HG03175 (cell line): ENCODE results near the gene CCDC157.

Experiments
- ATAC-seq: cut with Tn5 transposase; IDR thresholded peaks from one replicate; pipeline ENCODE4 v1.9.1; 2021; ENCODE audit warnings: mild to moderate bottlenecking, moderate library complexity; ENCODE audit not compliant: unreplicated experiment

CCDC157 gene

DNA sequence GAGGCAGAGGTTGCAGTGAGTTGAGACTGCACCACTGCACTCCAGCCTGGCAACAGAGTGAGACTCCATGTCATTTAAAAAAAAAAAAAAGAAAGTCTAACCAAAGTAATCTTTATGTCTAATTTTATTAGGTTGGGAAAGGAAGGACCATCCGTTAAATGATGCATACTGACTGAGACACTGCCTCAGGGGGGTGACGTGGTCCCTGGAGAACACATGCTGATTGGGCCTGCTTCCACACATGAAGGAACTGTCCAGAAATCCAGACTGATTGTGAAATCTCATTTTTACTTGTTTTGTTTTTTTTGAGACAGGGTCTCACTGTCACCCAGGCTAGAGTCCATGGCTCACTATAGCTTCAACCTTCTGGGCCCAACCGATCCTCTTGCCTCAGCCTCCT lies 5.6 kb upstream of the CCDC157 start:
- no peak for ATAC-seq

DNA sequence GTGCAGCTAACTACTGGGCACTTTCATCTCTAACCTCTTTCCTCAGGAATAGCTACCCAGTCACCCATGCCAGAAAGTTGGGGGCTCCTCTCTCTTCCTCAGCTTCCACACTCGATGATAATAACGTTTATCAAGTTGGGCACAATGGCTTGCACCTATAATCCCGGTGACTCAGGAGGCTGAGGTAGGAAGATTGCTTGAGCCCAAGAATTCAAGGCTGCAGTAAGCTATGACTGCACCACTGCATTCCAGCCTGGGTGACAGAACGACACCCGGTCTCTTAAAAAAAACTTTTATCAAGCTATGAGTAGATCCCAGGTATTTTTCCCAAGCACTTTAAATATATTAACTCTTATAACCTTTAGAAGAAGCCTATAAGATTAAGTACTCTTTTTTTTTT lies 2.2 kb upstream of the CCDC157 start:
- no peak for ATAC-seq

DNA sequence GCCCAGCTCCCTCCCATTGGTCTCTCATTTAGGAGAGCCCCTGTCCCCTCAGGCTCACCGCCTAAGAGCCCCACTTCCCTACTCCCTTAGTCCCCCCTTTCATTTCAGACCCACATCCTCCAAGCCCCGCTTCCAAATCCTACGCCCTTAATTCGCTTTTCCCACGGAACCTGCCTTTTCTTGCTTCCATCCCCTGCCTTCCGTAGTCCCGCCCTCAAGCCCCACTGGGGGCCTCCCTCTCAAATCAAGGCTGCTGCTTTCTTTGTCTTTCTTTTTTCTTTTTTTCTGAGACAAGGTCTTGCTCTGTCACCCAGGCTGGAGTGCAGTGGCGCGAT lies 396 bp downstream of the CCDC157 start:
- ATAC-seq = no peak

DNA sequence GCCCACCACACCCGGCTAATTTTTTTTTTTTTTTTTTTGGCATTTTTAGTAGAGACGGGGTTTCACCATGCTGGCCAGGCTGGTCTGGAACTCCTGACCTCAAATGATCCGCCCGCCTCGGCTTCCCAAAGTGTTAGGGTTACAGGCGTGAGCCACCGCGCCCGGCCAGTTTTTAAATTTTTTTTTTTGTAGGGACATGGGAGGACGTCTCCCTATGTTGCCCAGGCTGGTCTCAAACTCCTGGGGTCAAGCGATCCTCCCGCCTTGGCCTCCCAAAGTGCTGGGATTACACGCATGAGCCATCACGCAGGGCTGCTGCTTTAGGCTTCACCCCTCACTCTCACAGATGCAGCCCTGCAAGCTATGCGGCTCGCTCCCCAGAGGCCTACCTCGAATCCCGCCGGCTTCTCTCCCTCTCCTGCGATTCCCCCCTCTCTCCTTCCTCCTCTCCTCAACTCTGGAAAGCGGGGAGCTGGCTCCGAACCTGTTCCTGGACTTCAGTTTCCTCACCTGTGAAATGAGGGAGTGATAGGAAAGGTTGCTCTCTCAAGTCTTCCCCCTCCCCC lies 926 bp downstream of the CCDC157 start:
- no peak for ATAC-seq

DNA sequence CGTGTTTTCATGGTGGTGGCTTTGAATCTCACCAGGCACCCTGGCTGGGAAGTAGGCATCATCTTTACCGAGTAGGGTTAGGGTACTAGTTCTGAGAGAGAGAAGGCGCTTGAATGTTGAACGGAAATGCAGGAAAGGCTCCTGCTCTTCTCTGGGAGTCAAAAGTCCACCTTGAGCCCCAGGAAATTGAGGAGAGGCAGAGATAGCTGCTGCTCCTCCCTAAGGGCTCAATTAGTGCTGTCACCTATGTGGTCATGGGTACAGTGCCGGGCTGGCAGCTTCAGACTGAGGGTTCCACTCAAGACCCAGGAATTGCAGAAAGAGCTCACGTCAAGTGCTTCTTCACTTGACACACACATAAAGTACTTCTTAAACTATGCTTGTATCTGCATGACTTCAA lies 1.7 kb downstream of the CCDC157 start:
- no peak for ATAC-seq

DNA sequence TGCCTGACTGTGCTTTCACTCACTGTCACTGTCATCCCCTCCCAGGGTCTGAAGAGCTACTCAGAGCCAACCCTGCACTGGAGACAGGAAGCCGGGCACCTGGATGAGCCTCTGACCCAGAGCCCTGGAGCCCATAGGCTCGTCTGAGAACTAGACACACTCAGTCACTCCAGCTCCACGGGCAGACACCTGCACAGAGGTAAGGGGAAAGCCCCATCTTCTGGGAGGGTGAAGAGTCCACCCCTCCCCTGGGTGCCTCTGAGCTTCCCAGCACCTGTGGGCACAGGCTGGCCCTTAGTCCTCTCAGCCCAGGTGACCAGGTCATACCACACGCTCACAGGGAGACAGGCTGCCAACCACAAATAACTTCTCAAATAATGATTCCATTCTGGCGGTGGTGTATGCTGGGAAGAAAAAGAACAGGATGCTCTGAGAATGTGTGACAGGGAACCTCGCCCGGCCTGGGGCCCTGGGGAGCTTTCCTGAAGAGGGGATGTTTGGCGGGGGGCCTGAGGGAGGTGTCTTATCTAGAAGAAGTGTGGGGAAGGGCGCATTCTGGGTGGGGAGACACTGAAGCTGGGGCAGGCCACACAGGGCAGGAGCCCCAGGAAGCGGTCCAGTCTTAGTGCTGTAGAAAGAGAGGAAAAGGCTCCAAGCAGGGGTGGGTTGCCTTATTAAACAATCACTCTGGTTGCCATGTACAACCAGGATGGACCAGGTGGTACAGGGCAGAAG lies 5.3 kb downstream of the CCDC157 start:
- ATAC-seq = no peak

DNA sequence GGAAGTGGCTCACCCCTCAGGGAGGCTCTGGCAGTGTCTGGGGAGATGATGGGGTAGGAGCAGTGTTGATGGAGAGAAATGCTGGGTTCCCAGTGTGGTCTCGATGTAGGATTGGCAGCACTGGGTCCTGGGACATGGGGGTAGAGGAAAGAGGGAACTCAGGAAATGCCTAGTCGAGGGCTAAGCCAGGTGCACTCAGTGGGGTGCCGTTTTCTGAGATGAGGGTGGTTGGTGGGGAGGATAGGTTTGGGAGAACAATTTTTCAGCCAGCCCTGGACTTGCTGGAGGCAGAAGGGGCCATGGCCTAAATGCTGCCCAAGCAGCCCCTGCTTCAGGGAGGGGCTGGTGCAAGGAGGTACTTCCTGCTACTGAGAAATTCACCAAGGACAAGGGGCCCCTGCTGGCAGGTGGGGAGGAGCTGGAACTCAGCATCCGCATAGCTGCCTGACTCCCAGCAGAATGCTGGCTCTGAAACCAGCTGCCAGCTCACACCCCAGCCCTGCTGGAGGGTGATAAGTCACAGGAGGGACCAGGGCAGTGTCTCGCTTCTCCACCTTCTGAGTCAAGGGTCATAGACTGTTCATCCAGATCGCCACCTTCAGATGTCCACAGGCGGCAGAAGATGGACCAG lies 6.0 kb downstream of the CCDC157 start:
- no peak for ATAC-seq

DNA sequence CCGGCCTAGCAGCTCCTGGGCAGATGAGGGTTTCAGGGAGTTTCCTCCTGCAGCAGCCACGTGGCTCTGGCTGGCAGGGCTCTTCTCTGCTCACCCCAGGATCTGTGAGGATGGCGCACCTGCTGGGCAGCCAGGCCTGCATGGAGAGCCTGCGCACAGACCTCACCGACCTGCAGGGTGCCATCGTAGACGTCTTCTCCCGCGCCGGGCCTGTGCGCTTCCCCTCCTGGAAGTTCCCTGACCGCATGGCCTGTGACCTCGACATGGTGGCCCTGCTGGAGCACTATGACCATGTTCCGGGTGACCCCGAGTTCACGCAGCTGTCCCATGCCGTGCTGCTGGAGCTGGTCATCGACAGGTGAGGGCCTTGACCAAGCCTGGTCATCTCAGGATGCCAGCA lies 9.1 kb downstream of the CCDC157 start:
- no peak for ATAC-seq

DNA sequence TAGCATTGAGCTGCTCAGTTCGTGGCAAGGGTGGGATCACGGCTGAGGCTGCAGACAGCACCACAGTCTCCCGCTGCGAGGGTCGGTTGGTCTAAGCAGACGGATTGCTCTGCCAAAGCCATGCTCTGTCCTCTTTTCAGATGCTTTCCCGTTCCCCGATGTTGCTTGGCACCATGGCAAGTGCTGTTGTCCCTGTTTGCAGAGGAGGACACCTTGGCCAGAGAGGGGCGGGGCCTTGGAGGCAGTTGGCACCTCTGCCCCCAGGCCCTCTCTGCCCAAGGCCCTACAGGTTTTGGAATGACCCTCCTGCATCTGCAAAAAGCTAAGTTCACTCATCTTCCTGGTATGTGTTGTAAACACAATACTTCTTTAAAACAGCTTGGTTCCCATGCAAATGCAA lies 11.6 kb downstream of the CCDC157 start:
- no peak for ATAC-seq

DNA sequence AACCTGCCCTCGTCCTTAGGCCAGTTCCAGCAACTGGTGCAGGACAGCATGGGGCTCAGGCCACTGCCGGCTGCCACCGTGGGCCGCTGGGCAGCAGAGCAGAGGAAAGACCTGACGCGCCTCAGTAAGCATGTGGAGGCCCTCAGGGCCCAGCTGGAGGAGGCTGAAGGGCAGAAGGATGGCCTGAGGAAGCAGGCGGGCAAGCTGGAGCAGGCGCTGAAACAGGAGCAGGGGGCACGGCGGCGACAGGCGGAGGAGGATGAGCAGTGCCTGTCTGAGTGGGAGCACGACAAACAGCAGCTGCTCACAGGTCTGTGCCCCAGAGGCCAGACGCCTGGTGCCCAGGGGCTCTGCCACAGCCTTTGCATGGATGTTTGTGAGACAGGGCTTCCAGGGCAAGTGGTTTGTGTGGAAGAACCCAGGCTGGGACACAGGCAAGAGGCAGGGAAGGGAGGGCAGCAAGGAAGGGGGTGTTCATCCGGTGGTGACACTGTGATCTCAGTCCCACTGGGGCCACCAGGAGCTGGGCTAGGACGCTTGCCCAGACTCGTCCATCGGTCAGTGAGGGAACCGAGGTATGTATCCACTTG lies 13.9 kb downstream of the CCDC157 start:
- ATAC-seq = no peak

DNA sequence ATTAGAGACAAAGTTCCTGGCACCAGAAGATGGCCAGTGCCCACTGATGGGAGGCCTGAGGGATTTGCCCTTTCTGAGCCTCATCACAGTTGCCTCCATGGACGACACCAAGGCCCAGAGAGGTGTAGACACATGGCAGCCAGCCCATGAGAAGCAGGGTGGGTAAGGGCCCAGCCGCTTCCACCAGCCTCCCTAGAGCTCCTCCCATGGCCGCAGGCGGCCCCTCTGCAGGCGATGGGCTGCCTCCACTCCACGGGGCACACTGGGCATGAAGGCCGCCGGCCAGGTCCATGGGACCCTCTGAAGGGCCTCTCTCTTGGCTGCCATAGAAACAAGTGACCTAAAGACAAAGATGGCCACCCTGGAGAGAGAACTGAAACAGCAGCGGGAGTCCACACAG lies 14.5 kb downstream of the CCDC157 start:
- no peak for ATAC-seq

DNA sequence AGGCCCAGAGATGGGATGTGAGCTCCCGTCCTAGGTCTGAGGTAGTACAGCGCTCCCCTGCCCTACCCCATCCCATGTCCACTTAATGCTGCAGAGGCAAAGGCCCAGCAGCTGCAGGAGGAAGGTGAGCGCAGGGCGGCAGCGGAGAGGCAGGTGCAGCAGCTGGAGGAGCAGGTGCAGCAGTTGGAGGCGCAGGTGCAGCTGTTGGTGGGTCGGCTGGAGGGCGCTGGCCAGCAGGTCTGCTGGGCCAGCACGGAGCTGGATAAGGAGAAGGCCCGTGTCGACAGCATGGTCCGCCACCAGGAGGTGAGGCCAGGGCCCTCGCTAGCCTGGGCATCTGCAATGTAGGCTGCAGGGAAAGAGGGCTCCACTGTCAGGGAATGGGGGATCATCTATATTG lies 15.2 kb downstream of the CCDC157 start:
- no peak for ATAC-seq

DNA sequence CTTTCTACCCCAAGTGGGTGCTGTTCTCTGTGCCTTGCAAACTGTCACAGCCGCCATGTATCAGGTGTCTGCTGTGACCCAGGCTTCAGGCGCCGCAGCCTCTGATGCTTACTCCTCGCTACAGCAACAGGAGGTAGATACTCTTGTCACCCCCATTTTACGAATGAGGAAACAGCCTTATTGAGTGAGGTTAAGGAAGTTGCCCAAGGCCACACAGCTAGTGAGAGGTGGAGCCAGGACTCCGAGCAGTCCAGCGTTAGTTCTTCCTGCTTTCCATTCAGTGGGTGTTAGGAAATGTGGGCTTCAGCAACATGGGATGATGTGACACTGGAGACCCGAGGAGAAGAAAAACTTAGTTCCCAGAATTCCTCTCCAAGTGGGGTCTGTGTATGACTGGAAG lies 16.1 kb downstream of the CCDC157 start:
- no peak for ATAC-seq

DNA sequence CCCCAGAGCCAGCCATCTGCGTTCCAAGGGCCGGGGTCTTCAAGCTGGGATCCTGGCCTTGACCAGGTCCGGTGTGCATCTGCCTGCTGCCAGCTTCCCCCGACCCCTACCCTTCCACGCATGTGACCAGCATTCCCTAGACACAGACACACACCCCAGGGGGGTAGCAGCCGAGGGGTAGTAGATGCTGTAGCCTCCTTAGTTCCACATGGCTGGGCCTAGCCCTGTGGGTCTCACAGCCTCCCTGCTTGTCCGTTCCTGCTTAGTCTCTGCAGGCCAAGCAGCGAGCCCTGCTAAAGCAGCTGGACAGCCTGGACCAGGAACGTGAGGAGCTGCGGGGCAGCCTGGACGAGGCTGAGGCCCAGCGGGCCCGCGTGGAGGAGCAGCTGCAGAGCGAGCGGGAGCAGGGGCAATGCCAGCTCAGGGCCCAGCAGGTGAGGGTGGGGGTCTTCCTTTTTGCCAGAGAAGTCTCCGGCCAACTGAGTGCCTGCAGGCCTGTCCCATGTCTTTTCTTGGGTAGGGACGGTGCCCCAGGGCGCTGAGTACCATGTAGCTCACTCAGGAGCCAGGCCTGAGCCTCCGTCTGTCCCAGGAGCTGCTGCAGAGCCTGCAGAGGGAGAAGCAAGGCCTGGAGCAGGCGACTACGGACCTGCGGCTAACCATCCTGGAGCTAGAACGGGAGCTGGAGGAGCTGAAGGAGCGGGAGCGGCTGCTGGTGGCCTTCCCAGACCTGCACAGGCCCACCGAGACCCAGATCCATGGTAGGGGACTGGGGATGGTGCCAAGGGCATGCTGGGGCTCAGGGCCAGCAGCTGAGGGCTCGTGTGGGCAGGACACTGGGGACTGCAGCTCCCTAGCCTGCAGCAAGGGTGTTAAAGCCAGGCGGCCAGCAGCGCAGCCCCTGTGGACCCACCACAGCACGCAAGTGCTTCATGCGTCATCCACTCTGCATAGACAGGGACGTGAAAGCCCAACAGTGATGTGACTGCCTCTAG lies 16.8 kb downstream of the CCDC157 start:
- ATAC-seq = no peak

DNA sequence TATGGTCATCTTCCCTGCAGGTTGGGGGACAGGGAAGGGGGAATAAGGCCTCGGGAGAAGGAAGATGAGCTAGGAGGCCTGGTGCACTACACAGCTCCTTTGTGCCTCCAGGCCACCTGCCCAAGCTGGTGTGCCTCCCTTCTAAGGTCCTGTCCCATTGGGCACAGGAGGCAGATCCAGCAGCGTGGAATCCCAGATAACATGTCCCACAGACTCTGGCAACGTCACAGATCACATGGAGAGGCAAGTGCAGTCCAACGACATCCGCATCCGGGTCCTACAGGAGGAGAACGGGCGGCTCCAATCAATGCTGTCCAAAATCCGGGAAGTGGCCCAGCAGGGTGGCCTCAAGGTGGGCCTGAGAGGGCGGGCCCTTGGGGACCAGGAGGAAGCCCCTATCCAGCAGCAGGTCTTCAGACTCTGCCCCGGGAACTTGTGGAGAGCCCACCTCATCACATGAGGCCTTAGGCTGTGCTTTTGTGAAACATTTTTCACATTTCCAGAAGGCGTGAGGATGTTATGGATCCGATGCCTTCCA lies 18.6 kb downstream of the CCDC157 start:
- no peak for ATAC-seq

DNA sequence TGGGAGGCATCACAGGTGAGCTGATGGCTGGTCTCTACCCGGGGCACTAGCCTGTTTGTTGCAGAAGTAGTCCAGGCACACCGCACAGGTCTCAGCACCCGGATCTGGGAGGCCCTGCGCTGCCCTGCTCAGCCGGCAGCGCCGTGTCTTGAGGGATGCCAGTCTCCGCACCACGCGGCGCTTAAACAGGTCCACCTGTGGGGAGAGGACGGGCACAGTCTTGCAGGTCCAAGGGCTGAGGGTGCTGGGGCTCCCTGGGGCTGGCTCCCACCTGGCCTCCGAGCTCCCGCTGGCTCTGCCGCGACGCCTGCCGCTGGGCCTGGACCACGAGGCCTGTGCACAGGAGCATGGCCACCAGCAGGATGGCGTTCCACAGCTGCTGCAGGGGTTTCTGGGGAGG lies 23.2 kb downstream of the CCDC157 start:
- no peak for ATAC-seq

DNA sequence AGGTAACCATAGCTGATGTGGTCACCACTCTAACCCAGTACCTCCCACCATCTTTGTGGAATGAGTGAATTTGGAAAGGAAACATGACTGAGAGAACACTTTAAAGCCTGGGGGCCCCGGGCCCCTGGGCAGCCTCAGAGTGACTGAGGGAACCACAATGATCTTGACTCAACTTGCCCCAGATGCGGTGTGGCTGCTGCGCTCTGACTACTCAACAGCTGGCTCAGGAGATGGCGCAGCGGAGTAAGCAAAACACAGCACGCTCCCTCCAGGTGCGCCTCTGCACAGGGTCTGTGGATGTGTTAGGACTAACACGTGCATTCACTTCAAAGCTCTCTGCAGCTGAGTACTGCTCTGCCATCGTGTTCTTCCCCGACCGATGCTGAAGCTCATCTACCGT lies 24.5 kb downstream of the CCDC157 start:
- no peak for ATAC-seq

DNA sequence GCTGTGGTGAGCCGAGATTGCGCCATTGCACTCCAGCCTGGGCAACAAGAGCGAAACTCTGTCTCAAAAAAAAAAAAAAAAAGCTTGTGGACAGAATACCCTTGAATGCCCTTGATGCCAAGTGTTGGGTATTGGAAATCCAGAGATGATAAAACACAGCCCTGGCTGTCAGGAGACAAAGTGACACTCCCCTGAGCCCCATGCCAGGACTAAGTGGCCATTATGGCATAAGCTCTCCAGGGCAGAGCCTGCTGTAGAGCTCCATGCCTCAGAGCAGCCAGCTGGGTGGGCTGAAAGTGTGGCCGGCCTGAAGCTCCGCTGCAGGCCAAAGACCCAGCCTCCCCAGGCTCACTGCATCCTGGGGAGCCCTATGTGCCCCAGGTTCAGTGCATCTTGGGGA lies 25.5 kb downstream of the CCDC157 start:
- ATAC-seq = no peak

DNA sequence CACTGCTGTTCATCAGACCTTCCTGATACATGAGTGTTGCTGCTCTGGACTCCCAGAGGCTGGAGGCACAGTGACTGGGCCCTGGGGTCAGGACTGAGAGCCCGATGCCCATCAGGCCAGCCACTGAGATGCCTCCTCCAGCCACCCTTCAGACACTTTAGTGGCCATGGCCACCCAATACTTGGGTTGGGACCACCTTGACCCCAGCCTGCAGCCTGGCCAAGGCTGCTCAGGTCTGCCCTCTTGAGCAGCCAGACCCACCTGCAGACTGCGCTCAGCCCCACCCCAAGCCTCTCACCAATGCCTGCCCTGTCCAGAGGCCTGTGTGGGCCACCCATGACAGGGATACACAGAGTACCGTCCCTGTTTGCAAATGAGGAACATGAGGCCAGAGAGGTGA lies 26.3 kb downstream of the CCDC157 start:
- no peak for ATAC-seq

DNA sequence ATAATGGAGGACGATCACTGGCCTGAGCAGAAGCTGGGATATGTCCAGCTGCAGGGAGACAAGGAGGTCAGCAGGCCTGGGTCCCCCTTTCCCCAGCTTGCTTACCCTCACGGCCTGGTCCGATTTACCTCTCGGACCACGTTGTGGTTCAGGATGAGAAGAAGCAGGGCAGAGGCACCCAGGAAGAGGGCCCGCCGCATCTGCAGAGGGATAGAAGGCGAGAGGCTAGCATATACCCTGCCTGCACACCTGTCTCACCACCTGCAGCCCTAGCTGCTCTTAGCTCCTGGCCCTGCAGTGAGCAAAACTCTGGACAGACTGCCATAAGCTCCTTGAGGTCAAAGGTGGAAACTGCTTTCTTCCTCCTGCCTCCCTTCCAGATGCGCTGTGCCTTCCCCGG lies 29.1 kb downstream of the CCDC157 start:
- ATAC-seq = no peak

DNA sequence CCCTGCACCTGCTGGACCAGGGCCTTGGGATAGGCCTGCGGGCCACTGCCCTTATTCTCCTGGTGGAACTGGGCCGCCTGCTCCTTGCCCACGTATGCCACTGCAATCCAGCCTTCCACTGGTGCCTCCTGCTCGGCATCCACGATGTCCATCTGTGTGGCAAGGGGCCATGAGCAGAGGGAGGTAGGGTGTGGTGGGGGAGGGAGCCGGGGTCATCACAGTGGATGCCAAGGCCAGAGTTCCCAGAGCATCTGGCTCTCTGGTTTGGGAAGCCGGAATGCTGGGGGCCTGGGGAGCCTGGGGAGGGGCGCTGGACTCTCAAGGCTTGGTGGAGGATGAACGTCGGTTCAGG lies 29.8 kb downstream of the CCDC157 start:
- ATAC-seq = no peak
